Measurements from ENCODE around the gene RNF26.

Gene RNF26

GRCh38 chr11:119337581-119338317, 3.4 kb downstream of the RNF26 start:
- DNase-seq, result no peak

GRCh38 chr11:119338318-119338890, 4.1 kb downstream of the RNF26 start:
- DNase-seq, result peak; percentile 36 to 59

GRCh38 chr11:119338965-119339588, 4.8 kb downstream of the RNF26 start:
- no peak for DNase-seq

- DNase-seq, result no peak
These were observed 5.4 kb downstream of the RNF26 start for GRCh38 chr11:119339589-119340334.

GRCh38 chr11:119340335-119341221, 6.3 kb downstream of the RNF26 start, which contains the start of gene C1QTNF5:
Gene C1QTNF5 (minus strand): TSS chr11:119340883. CDS start chr11:119340397, 486 bp downstream.
- no peak for DNase-seq

GRCh38 chr11:119341222-119342022, 7.1 kb downstream of the RNF26 start:
- DNase-seq, result no peak

GRCh38 chr11:119342023-119342300, 7.6 kb downstream of the RNF26 start:
- DNase-seq, result no peak

- no peak for DNase-seq
These were observed 8.2 kb downstream of the RNF26 start for GRCh38 chr11:119342362-119343130.

GRCh38 chr11:119343726-119344125, 9.4 kb downstream of the RNF26 start:
- no peak for DNase-seq

- DNase-seq, result no peak
These were observed 10.1 kb downstream of the RNF26 start for GRCh38 chr11:119344291-119345010.

- DNase-seq, result no peak
These were observed 11.4 kb downstream of the RNF26 start for GRCh38 chr11:119345685-119346084.

GRCh38 chr11:119346605-119347004, 12.3 kb downstream of the RNF26 start, which contains the start of gene MFRP:
Gene MFRP (minus strand): TSS chr11:119346705. CDS start chr11:119346513, 192 bp downstream.
- DNase-seq, result no peak

- no peak for DNase-seq
These were observed 12.9 kb downstream of the RNF26 start for GRCh38 chr11:119347242-119347641.

- DNase-seq, result no peak
These were observed 13.7 kb downstream of the RNF26 start for GRCh38 chr11:119347940-119348605.

GRCh38 chr11:119350302-119350701, 16.0 kb downstream of the RNF26 start:
- no peak for DNase-seq

GRCh38 chr11:119351232-119351631, 16.9 kb downstream of the RNF26 start:
- DNase-seq, result no peak

- no peak for DNase-seq
These were observed 18.5 kb downstream of the RNF26 start for GRCh38 chr11:119352857-119353260.

- no peak for DNase-seq
These were observed 20.9 kb downstream of the RNF26 start for GRCh38 chr11:119355091-119355843.

Data from AML-193 (cell line).